ENCODE measurements around the gene ASMTL. TPM values are rescaled to one million over a fixed set of nuclear protein-coding genes. Genes with fewer than 3 reads are reported as not detected.
A peak's percentile ranks its signal among the peaks of the same experiment; 100 is the strongest.

Gene ASMTL
- total RNA-seq, 1 donor from 2014 or later: 4.7 TPM

GRCh38 chrX:1391707-1392375 lies 60.9 kb downstream of the ASMTL start, which contains the start of gene SLC25A6:
TSS of gene SLC25A6 (minus strand) at chrX:1392113. CDS start at chrX:1392009, 104 bp downstream.
- DNase-seq (ENCODE audit: low read depth) (peak; percentile 88), FAIRE-seq (no peak)
- H3K27me3 ChIP-seq (ENCODE audit: control insufficient read depth, insufficient read depth, low read length): no peaks in the 10 kb centered on the region
- H3K4me3 ChIP-seq (ENCODE audit: low read depth, low read length): peak within 1 kb of the TSS; percentile 100
- peaks cover 26% of the 10 kb centered on the region for H3K36me3 ChIP-seq (ENCODE audit: control insufficient read depth, insufficient read depth, low read length)
- TF ChIP-seq CTCF (IDR thresholded peaks at IDR 0.05; ENCODE audit: insufficient read depth, low read length, severe bottlenecking): no peak

DNA sequence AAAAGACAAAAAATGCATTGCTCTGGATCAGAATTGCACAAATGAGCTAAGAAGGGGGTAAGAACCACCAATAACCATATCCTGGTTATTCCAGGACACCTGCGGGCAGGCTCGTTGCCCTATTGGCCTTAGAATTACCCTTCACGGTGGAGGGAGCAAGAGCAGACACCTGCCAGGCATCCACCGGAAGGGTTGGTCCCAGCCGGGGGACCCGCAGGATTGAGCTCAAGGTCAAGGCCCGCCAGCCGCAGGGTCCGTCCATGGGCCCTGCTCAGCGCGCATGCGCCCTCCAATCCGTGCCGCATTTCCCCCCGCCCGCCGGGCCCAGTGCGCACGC lies 61.4 kb downstream of the ASMTL start:
- no peak for TF ChIP-seq CTCF (IDR thresholded peaks at IDR 0.05; ENCODE audit: insufficient read depth, low read length, severe bottlenecking)
- H3K27me3 ChIP-seq (ENCODE audit: control insufficient read depth, insufficient read depth, low read length): no peaks in the 10 kb centered on the region
- H3K4me3 ChIP-seq (ENCODE audit: low read depth, low read length): peak overlapping the region; percentile 100
- DNase-seq (ENCODE audit: low read depth): peak; percentile 52
- no peak for FAIRE-seq
- peaks cover 28% of the 10 kb centered on the region for H3K36me3 ChIP-seq (ENCODE audit: control insufficient read depth, insufficient read depth, low read length)

- DNase-seq (ENCODE audit: low read depth): no peak
- no peak for TF ChIP-seq CTCF (IDR thresholded peaks at IDR 0.05; ENCODE audit: insufficient read depth, low read length, severe bottlenecking)
- FAIRE-seq: no peak
- Histone ChIP-seq H3K27me3 (ENCODE audit: control insufficient read depth, insufficient read depth, low read length) (no peaks in the 10 kb centered on the region), H3K4me3 (ENCODE audit: low read depth, low read length) (peak overlapping the region; percentile 100), H3K36me3 (ENCODE audit: control insufficient read depth, insufficient read depth, low read length) (peaks cover 32% of the 10 kb centered on the region)
These were observed 61.9 kb downstream of the ASMTL start for GRCh38 chrX:1390621-1391369.

DNA sequence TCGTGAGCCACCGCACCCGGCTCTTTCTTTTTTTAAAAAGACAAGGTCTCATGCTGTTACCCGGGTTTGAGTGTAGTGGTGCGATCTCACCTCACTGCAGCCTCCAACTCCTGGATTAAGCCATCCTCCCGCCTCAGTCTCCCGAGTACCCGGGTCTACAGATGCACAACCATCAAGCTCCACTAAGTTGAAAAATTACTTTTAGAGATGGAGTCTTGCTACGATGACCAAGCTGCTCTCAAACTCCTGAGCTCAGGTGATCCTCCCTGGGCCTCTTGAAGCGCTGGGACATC lies 62.8 kb downstream of the ASMTL start:
- no peak overlapping the region for H3K4me3 ChIP-seq (ENCODE audit: low read depth, low read length)
- H3K27me3 ChIP-seq (ENCODE audit: control insufficient read depth, insufficient read depth, low read length): no peaks in the 10 kb centered on the region
- H3K36me3 ChIP-seq (ENCODE audit: control insufficient read depth, insufficient read depth, low read length): peaks cover 36% of the 10 kb centered on the region
- FAIRE-seq (no peak), DNase-seq (ENCODE audit: low read depth) (no peak)
- TF ChIP-seq CTCF (IDR thresholded peaks at IDR 0.05; ENCODE audit: insufficient read depth, low read length, severe bottlenecking): no peak

- no peak for DNase-seq (ENCODE audit: low read depth)
- no peaks in the 10 kb centered on the region for H3K27me3 ChIP-seq (ENCODE audit: control insufficient read depth, insufficient read depth, low read length)
- TF ChIP-seq CTCF (IDR thresholded peaks at IDR 0.05; ENCODE audit: insufficient read depth, low read length, severe bottlenecking): no peak
- FAIRE-seq: no peak
- H3K4me3 ChIP-seq (ENCODE audit: low read depth, low read length): no peak overlapping the region
- peaks cover 36% of the 10 kb centered on the region for H3K36me3 ChIP-seq (ENCODE audit: control insufficient read depth, insufficient read depth, low read length)
These were observed 63.3 kb downstream of the ASMTL start for GRCh38 chrX:1389181-1389992.
